ENCODE data around the gene LSMEM2. TPM values are rescaled to one million over a fixed set of nuclear protein-coding genes. Genes with fewer than 3 reads are reported as not detected.

The LSMEM2 gene
- total RNA-seq, 1 donor from 2014 or later = not detected

GRCh38 chr3:50273689-50274065 is 5.2 kb upstream of the LSMEM2 start:
- H3K27me3 ChIP-seq = no peaks in the 10 kb centered on the region
- H3K4me3 ChIP-seq = peak overlapping the region in 1 of 2 donors; percentile 23
- peaks cover 60% of the 10 kb centered on the region for H3K4me1 ChIP-seq
- intact Hi-C loops (cut with DNase I) = loop anchor here (5.0 to 10.0 kb wide), 2 partner anchors 46 to 149 kb away; no protein-coding TSS in a partner anchor
- H3K27ac ChIP-seq = peak overlapping the region; percentile 37
- no peaks in the 10 kb centered on the region for H3K9me3 ChIP-seq
- H3K36me3 ChIP-seq = no peaks in the 10 kb centered on the region
- TF ChIP-seq POLR2A (IDR thresholded peaks at IDR 0.05) (no peak), POLR2AphosphoS5 (IDR thresholded peaks at IDR 0.05; ENCODE audit: insufficient read depth in 1 of 2, low read depth in 1 of 2) (no peak)
- TF ChIP-seq, protein P1, sequence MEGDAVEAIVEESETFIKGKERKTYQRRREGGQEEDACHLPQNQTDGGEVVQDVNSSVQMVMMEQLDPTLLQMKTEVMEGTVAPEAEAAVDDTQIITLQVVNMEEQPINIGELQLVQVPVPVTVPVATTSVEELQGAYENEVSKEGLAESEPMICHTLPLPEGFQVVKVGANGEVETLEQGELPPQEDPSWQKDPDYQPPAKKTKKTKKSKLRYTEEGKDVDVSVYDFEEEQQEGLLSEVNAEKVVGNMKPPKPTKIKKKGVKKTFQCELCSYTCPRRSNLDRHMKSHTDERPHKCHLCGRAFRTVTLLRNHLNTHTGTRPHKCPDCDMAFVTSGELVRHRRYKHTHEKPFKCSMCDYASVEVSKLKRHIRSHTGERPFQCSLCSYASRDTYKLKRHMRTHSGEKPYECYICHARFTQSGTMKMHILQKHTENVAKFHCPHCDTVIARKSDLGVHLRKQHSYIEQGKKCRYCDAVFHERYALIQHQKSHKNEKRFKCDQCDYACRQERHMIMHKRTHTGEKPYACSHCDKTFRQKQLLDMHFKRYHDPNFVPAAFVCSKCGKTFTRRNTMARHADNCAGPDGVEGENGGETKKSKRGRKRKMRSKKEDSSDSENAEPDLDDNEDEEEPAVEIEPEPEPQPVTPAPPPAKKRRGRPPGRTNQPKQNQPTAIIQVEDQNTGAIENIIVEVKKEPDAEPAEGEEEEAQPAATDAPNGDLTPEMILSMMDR (IDR thresholded peaks at IDR 0.05) = no peak
- DNase-seq (ENCODE audit: extremely low spot score in 2 of 2) = no peak

DNA sequence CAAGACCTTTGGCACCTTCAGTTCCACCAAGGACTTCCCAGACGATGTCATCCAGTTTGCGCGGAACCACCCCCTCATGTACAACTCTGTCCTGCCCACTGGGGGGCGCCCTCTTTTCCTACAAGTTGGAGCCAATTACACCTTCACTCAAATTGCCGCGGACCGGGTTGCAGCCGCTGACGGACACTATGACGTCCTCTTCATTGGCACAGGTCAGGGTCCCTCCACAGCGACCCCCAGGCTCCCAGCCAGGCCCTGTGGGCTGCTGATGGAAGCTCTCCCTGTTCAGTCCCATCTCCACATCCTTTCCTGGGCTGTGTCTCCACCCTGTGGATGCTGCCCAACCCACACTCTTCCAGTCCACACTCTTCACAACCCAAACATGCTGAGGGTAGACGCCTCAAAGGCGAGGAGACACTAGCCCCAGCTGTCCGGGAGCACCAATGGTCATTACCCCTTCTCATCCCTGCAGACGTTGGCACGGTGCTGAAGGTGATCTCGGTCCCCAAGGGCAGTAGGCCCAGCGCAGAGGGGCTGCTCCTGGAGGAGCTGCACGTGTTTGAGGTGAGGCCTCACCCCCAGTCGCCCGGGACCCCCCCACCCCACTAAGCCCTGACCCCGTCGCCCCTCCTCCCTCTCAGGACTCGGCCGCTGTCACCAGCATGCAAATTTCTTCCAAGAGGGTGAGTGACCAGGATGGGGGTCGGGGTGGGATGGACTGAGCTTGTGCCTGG is 4.3 kb upstream of the LSMEM2 start:
- Histone ChIP-seq H3K4me3 (no peak overlapping the region), H3K9me3 (no peaks in the 10 kb centered on the region), H3K27me3 (no peaks in the 10 kb centered on the region), H3K4me1 (peaks cover 52% of the 10 kb centered on the region), H3K27ac (peak overlapping the region; percentile 37), H3K36me3 (no peaks in the 10 kb centered on the region)
- intact Hi-C loops (cut with DNase I) = loop anchor here (5.0 to 10.0 kb wide), 2 partner anchors 47 to 150 kb away; no protein-coding TSS in a partner anchor
- no peak for DNase-seq (ENCODE audit: extremely low spot score in 2 of 2)
- no peak for TF ChIP-seq POLR2AphosphoS5 (IDR thresholded peaks at IDR 0.05; ENCODE audit: insufficient read depth in 1 of 2, low read depth in 1 of 2)
- TF ChIP-seq, protein P1 (IDR thresholded peaks at IDR 0.05) = peak in 2 of 3 experiments; percentile 28 to 51

DNA sequence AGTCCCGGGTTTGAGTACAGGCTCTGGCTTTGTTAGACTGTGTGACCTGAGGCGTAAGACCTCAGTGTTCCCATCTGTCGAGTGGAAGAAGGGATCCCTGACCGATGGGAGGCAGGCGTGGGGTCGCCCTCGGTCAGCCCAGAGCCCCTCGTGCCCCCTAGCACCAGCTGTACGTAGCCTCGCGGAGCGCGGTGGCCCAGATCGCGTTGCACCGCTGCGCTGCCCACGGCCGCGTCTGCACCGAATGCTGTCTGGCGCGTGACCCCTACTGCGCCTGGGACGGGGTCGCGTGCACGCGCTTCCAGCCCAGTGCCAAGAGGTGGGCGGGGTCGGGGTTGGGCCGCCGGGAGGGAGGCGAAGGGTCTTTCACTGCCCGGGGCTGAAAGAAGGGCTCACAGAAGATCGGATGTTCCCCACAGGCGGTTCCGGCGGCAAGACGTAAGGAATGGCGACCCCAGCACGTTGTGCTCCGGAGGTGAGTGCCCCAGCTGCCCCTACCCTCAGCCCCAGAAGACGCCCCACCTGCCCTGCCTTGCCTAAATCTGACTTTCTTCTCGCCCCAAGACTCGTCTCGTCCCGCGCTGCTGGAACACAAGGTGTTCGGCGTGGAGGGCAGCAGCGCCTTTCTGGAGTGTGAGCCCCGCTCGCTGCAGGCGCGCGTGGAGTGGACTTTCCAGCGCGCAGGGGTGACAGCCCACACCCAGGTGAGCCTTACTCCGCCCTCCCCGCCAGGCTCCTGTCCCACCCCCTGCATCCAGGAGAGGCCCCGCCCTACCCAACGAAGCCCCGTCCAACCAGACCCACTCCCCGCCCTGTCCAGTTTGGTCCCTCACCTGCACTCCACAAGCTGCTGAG is 3.5 kb upstream of the LSMEM2 start:
- Histone ChIP-seq H3K36me3 (no peaks in the 10 kb centered on the region), H3K9me3 (no peaks in the 10 kb centered on the region), H3K4me3 (no peak overlapping the region), H3K27ac (no peak overlapping the region), H3K4me1 (peaks cover 43% of the 10 kb centered on the region), H3K27me3 (no peaks in the 10 kb centered on the region)
- intact Hi-C loops (cut with DNase I) = loop anchor here (10.0 kb wide), 1 partner anchor 151 kb away; no protein-coding TSS in a partner anchor
- DNase-seq (ENCODE audit: extremely low spot score in 2 of 2) = no peak
- TF ChIP-seq, protein P1 (IDR thresholded peaks at IDR 0.05) = no peak
- TF ChIP-seq POLR2AphosphoS5 (IDR thresholded peaks at IDR 0.05; ENCODE audit: insufficient read depth in 1 of 2, low read depth in 1 of 2) = no peak
- TF ChIP-seq POLR2A (IDR thresholded peaks at IDR 0.05) = no peak

DNA sequence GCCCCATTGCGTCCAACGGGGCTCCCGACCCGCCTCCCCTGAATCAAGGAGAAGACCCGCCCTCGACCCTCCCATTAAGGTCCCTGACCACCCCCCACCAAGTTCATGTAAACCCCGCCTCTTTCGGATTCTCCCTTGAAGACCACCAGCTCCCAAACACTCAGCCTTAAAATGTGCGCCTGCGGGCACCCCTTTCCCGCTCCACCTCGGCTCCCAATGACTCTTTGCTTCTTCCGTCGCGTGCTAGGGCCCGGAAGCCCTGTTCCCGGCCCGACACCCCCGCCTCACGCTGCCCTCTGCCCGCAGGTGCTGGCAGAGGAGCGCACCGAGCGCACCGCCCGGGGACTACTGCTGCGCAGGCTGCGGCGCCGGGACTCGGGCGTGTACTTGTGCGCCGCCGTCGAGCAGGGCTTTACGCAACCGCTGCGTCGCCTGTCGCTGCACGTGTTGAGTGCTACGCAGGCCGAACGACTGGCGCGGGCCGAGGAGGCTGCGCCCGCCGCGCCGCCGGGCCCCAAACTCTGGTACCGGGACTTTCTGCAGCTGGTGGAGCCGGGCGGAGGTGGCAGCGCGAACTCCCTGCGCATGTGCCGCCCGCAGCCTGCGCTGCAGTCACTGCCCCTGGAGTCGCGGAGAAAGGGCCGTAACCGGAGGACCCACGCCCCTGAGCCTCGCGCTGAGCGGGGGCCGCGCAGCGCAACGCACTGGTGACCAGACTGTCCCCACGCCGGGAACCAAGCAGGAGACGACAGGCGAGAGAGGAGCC is 2.7 kb upstream of the LSMEM2 start:
- H3K36me3 ChIP-seq = no peaks in the 10 kb centered on the region
- no peak for DNase-seq (ENCODE audit: extremely low spot score in 2 of 2)
- H3K4me1 ChIP-seq = peaks cover 35% of the 10 kb centered on the region
- TF ChIP-seq POLR2AphosphoS5 (IDR thresholded peaks at IDR 0.05; ENCODE audit: insufficient read depth in 1 of 2, low read depth in 1 of 2) = no peak
- TF ChIP-seq, protein P1 (IDR thresholded peaks at IDR 0.05) = no peak
- no peak for TF ChIP-seq POLR2A (IDR thresholded peaks at IDR 0.05)
- no peaks in the 10 kb centered on the region for H3K9me3 ChIP-seq
- intact Hi-C loops (cut with DNase I) = loop anchor here (10.0 kb wide), 1 partner anchor 151 kb away; no protein-coding TSS in a partner anchor
- no peaks in the 10 kb centered on the region for H3K27me3 ChIP-seq
- H3K4me3 ChIP-seq = no peak overlapping the region
- H3K27ac ChIP-seq = no peak overlapping the region

Data from vagina (tissue), 2 donors.